ENCODE results near the gene ZNF280B. TPM values are rescaled to one million over a fixed set of nuclear protein-coding genes. Genes with fewer than 3 reads are reported as not detected.

ZNF280B gene
- total RNA-seq, 2 experiments from 2014 or later = 2.9 to 5.3 TPM

- H4K20me1 ChIP-seq (ENCODE audit: insufficient read depth, low read length) = no peaks in the 10 kb centered on the region
- no peak overlapping the region for H2AFZ ChIP-seq (ENCODE audit: low read length)
- BruUV-seq (replicated peaks) = no TSS peak
Measured at GRCh38 chr22:22461583-22461982, 47.0 kb downstream of the ZNF280B start.

GRCh38 chr22:22461111-22461510 is 47.4 kb downstream of the ZNF280B start:
- CTCF ChIA-PET (ENCODE audit: unreplicated experiment) = no interaction called here
- BruUV-seq (replicated peaks) = no TSS peak
- H3K4me2 ChIP-seq (ENCODE audit: low read length) = no peak overlapping the region
- no peak overlapping the region for H3K27ac ChIP-seq (ENCODE audit: low read depth, low read length, poor library complexity, severe bottlenecking)
- TF ChIP-seq, protein P1, sequence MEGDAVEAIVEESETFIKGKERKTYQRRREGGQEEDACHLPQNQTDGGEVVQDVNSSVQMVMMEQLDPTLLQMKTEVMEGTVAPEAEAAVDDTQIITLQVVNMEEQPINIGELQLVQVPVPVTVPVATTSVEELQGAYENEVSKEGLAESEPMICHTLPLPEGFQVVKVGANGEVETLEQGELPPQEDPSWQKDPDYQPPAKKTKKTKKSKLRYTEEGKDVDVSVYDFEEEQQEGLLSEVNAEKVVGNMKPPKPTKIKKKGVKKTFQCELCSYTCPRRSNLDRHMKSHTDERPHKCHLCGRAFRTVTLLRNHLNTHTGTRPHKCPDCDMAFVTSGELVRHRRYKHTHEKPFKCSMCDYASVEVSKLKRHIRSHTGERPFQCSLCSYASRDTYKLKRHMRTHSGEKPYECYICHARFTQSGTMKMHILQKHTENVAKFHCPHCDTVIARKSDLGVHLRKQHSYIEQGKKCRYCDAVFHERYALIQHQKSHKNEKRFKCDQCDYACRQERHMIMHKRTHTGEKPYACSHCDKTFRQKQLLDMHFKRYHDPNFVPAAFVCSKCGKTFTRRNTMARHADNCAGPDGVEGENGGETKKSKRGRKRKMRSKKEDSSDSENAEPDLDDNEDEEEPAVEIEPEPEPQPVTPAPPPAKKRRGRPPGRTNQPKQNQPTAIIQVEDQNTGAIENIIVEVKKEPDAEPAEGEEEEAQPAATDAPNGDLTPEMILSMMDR (conservative IDR thresholded peaks at IDR 0.05; ENCODE audit: low read length) = peak; percentile 5; the same call in 1 of the 2 replicates
- no peak for TF ChIP-seq EZH2phosphoT487 (IDR thresholded peaks at IDR 0.05; ENCODE audit: borderline replicate concordance, low read depth, low read length)
- no peak for DNase-seq (ENCODE audit: low spot score)
- POLR2A ChIA-PET = no interaction called here
- intact Hi-C loops (cut with micrococcal nuclease; ENCODE audit: unreplicated experiment) = loop anchor here (2.0 to 10.0 kb wide), 3 partner anchors 30 to 314 kb away; no protein-coding TSS in a partner anchor
- H3K79me2 ChIP-seq (ENCODE audit: insufficient read depth, low read depth, low read length) = no peaks in the 10 kb centered on the region
- no peak overlapping the region for H2AFZ ChIP-seq (ENCODE audit: low read length)
- peaks cover 20% of the 10 kb centered on the region for H3K4me1 ChIP-seq (ENCODE audit: insufficient read depth, low read length, poor library complexity, severe bottlenecking)
- H3K36me3 ChIP-seq (ENCODE audit: insufficient read depth, low read length) = no peaks in the 10 kb centered on the region
- H3K4me3 ChIP-seq (ENCODE audit: low read depth, low read length, poor library complexity, severe bottlenecking) = no peak overlapping the region
- H3K9me3 ChIP-seq (ENCODE audit: low read length) = peaks cover 36% of the 10 kb centered on the region
- H3K9me2 ChIP-seq (ENCODE audit: insufficient read depth, low read length) = no peaks in the 10 kb centered on the region
- H4K20me1 ChIP-seq (ENCODE audit: insufficient read depth, low read length) = no peaks in the 10 kb centered on the region

More at GRCh38 chr22:22461583-22461982, 47.0 kb downstream of the ZNF280B start:
- no peaks in the 10 kb centered on the region for H3K9me2 ChIP-seq (ENCODE audit: insufficient read depth, low read length)
- ChIA-PET CTCF (ENCODE audit: unreplicated experiment) (interaction anchor here (1.0 to 2.4 kb wide), 3 partner anchors 81 to 253 kb away, joined by 3 to 7 read pairs (median 5); no protein-coding TSS in a partner anchor), POLR2A (no interaction called here)
- no peak overlapping the region for H3K4me2 ChIP-seq (ENCODE audit: low read length)
- no peak overlapping the region for H3K27ac ChIP-seq (ENCODE audit: low read depth, low read length, poor library complexity, severe bottlenecking)
- no peaks in the 10 kb centered on the region for H3K36me3 ChIP-seq (ENCODE audit: insufficient read depth, low read length)
- peaks cover 20% of the 10 kb centered on the region for H3K4me1 ChIP-seq (ENCODE audit: insufficient read depth, low read length, poor library complexity, severe bottlenecking)
- peaks cover 36% of the 10 kb centered on the region for H3K9me3 ChIP-seq (ENCODE audit: low read length)
- TF ChIP-seq EZH2phosphoT487 (IDR thresholded peaks at IDR 0.05; ENCODE audit: borderline replicate concordance, low read depth, low read length) = no peak
- intact Hi-C loops (cut with micrococcal nuclease; ENCODE audit: unreplicated experiment) = loop anchor here (2.0 to 10.0 kb wide), 3 partner anchors 31 to 313 kb away; no protein-coding TSS in a partner anchor
- H3K79me2 ChIP-seq (ENCODE audit: insufficient read depth, low read depth, low read length) = no peaks in the 10 kb centered on the region
- no peak overlapping the region for H3K4me3 ChIP-seq (ENCODE audit: low read depth, low read length, poor library complexity, severe bottlenecking)
- DNase-seq (ENCODE audit: low spot score) = no peak

DNA sequence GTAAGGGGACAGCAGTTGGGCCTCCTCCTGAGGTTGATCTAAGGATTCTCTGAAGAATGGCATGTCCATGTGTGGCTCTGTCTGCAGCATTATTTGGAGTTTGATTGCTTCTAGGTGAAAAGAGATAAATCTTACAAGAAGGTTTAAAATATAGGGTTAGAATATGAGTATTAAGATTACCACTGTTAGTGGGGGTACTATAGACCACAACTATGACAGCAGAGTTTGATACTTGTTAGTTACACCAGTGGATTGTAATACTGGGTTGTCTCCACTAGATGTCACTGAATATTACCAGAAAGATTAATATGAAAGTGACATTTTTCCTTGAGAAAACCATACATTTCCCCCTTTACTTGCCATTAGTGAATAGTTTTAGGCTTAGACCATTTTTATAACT is 47.9 kb downstream of the ZNF280B start:
- POLR2A ChIA-PET = no interaction called here
- peak; percentile 46 for DNase-seq (ENCODE audit: low spot score)
- BruUV-seq (replicated peaks) = no TSS peak
- Histone ChIP-seq H3K4me2 (ENCODE audit: low read length) (no peak overlapping the region), H3K4me3 (ENCODE audit: low read depth, low read length, poor library complexity, severe bottlenecking) (no peak overlapping the region), H3K4me1 (ENCODE audit: insufficient read depth, low read length, poor library complexity, severe bottlenecking) (peaks cover 20% of the 10 kb centered on the region), H3K36me3 (ENCODE audit: insufficient read depth, low read length) (no peaks in the 10 kb centered on the region), H3K9me3 (ENCODE audit: low read length) (peaks cover 36% of the 10 kb centered on the region), H3K27ac (ENCODE audit: low read depth, low read length, poor library complexity, severe bottlenecking) (no peak overlapping the region), H4K20me1 (ENCODE audit: insufficient read depth, low read length) (no peaks in the 10 kb centered on the region), H2AFZ (ENCODE audit: low read length) (no peak overlapping the region), H3K9me2 (ENCODE audit: insufficient read depth, low read length) (no peaks in the 10 kb centered on the region), H3K79me2 (ENCODE audit: insufficient read depth, low read depth, low read length) (no peaks in the 10 kb centered on the region)
- intact Hi-C loops (cut with micrococcal nuclease; ENCODE audit: unreplicated experiment) = loop anchor here (2.0 to 10.0 kb wide), 3 partner anchors 30 to 314 kb away; no protein-coding TSS in a partner anchor
- CTCF ChIA-PET (ENCODE audit: unreplicated experiment) = no interaction called here
- TF ChIP-seq, protein P1 (conservative IDR thresholded peaks at IDR 0.05; ENCODE audit: low read length) = peak; percentile 81
- TF ChIP-seq EZH2phosphoT487 (IDR thresholded peaks at IDR 0.05; ENCODE audit: borderline replicate concordance, low read depth, low read length) = no peak

Measured in OCI-LY7 (cell line).